Heart left ventricle (tissue), 13 donors: ENCODE data around the gene IKBKG.

Experiments
- POLR2A ChIP-seq, 2 donors: fragments of 450-650 bp; IDR thresholded peaks; one replicate each; pipeline ENCODE4 v1.6.1; 2017; ENCODE audit warnings: antibody characterized with exemption in 2 of 2, mild to moderate bottlenecking in 2 of 2, moderate library complexity in 2 of 2
- TF ChIP-seq, protein P1 (sequence below), 12 donors: fragments of 200-600 bp; sonication (generic) in 4 of 12; IDR thresholded peaks; one replicate each; pipeline versions ENCODE4 v1.5.0 to v1.8.0; 2018 to 2022; ENCODE audit warnings: antibody characterized with exemption in 12 of 12, mild to moderate bottlenecking in 5 of 12
- donor health status: ischemic (EF 13 %, LVEDD 7.1; RV severe dilation, severe dysfunction).
- donor health status: DM: no; HTN: yes; CAD: no.
- donor health status: DM: no; HTN: no; CAD: no.
- donor health status: ischemic (EF 25% LVEDD 6.9; RV normal size, moderate dysfunction).
- donor health status: ischemic (EF 25% LVEDD 5.7; RV mildly dilated, moderate dysfunction).
- donor health status: ischemic (EF 35%, LVEDD 5.7; RV mildly dilated, moderate dysfunction).
- donor health status: nonischemic (EF 11% LVEDD 7.7; RV severe dilation, severe dysfunction).
- donor health status: DM: yes; HTN: yes; CAD: no.
- donor health status: PGD.
- donor health status: ischemic (EF 29% LVEDD 5.4; RV normal size, mild dysfunction).
- donor health status: nonischemic (EF 23%, LVEDD 6.1; RV moderate dilation, normal function).

DNA sequence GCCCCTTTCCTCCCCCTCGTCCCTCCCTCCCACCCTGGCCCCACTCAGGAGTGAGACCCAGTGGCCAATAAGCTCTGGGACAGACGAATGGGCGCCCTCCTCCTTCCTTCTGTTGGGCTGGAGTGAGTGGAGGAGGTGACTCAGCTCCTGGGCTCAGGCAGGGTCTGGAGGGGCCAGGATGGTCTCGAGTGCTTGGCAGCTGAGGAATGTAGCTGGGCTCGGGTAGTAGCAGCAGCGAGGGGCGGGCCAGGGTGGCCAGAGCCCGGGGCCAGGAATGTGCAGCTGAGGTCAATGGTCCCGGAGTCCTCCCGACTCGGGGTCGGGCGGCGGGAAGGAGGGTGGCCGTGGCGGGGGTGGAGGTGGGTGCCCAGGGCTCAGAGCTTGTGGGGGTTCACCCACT, 15.8 kb upstream of the IKBKG start:
- TF ChIP-seq, protein P1, sequence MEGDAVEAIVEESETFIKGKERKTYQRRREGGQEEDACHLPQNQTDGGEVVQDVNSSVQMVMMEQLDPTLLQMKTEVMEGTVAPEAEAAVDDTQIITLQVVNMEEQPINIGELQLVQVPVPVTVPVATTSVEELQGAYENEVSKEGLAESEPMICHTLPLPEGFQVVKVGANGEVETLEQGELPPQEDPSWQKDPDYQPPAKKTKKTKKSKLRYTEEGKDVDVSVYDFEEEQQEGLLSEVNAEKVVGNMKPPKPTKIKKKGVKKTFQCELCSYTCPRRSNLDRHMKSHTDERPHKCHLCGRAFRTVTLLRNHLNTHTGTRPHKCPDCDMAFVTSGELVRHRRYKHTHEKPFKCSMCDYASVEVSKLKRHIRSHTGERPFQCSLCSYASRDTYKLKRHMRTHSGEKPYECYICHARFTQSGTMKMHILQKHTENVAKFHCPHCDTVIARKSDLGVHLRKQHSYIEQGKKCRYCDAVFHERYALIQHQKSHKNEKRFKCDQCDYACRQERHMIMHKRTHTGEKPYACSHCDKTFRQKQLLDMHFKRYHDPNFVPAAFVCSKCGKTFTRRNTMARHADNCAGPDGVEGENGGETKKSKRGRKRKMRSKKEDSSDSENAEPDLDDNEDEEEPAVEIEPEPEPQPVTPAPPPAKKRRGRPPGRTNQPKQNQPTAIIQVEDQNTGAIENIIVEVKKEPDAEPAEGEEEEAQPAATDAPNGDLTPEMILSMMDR (IDR thresholded peaks at IDR 0.05): no peak
- no peak for TF ChIP-seq POLR2A (IDR thresholded peaks at IDR 0.05)
